GM12891 (cell line): ENCODE measurements around the gene GATD1.

Experiments
- DNase-seq: peaks from one replicate; pipeline ENCODE4 v3.0.0; 2011; ENCODE audit warnings: low spot score; ENCODE audit not compliant: insufficient read length
- FAIRE-seq: peaks from 2 replicates; lab custom pipeline; 2011; peaks lifted over from hg19 to GRCh38; lab: Jason Lieb, UNC
- PAX5 ChIP-seq: IDR thresholded peaks from 2 replicates; pipeline ENCODE4 v1.6.1; 2011; ENCODE audit warnings: low read length, moderate library complexity, mild to moderate bottlenecking; ENCODE audit not compliant: insufficient read depth, severe bottlenecking
- POLR2A ChIP-seq: IDR thresholded peaks from 2 replicates; pipeline ENCODE4 v1.6.1; 2011; ENCODE audit warnings: low read depth, low read length, control low read depth
- POLR2AphosphoS5 ChIP-seq: IDR thresholded peaks from 2 replicates; pipeline ENCODE4 v1.6.1; 2011; ENCODE audit warnings: low read depth, low read length, control low read depth
- POU2F2 ChIP-seq: IDR thresholded peaks from 2 replicates; pipeline ENCODE4 v1.6.1; 2011; ENCODE audit warnings: low read depth, mild to moderate bottlenecking, control low read depth, low read length, moderate library complexity
- SPI1 ChIP-seq: IDR thresholded peaks from 2 replicates; pipeline ENCODE4 v1.6.1; 2011; ENCODE audit warnings: low read depth, low read length, control low read depth
- TAF1 ChIP-seq: IDR thresholded peaks from 2 replicates; pipeline ENCODE4 v1.6.1; 2011; ENCODE audit warnings: low read depth, low read length, control low read depth

Gene GATD1

DNA sequence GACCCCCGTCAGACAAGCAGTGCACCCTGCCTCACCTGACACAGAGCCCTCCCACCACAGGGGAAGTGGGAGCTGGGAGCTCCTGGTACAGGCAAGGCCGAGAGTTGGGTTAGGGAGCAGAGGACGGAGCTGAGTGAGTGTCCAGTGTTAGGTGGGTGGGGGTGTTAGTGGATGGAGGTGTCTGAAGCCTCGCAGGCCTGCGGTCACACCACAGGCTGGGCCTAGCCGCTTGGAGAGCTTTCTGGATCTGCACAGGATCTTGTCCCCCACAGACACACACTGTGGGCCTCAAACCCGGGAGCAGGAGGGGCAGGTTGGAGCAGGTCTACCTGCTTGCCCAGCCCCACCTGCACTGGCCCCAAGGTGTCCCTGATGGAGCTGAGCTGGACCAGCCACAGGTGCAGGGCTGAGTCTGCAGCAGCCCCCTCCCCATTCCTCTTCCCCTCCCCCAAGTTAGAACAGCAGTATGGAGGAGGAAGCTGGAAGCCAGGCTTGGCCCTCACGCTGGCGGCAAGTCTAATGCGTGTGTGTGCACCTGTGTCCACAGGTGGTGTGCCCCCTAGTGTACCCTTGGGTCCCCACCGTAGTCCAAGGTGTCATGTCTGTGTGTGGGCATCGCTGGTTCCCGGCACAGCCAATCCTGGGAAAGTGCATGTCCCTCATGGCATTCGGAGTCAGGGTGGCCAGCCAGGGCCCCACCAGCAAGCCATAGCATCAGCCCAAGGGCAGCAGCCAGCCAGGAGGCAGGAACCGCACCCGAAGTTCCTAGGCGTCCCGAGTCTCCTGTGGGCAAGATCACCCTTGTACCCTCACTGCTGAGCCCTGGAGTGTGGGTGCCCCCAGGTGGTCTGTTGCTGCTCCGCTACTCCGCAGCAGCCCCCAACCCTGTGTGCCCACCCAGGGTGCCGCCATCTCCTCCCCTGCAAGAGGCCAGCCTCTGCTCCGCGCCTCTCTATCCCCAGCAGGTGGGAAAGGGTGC is 2.0 kb upstream of the GATD1 start:
- DNase-seq (no peak), FAIRE-seq (no peak)
- TF ChIP-seq SPI1 = no peak
- TF ChIP-seq TAF1 = no peak
- no peak for TF ChIP-seq POU2F2
- TF ChIP-seq POLR2AphosphoS5 = no peak
- no peak for TF ChIP-seq POLR2A
- no peak for TF ChIP-seq PAX5

GRCh38 chr11:776561-777287 is 563 bp downstream of the GATD1 start:
- FAIRE-seq = peak; percentile 51
- TF ChIP-seq POLR2AphosphoS5 (peak; percentile 63), TAF1 (no peak), SPI1 (0 out of 2 replicates have a peak, but pooled peaks have one; percentile 32)
- DNase-seq = peak; percentile 77

- no peak for FAIRE-seq
- no peak for DNase-seq
- TF ChIP-seq POLR2A = no peak
- TF ChIP-seq PAX5 = no peak
- no peak for TF ChIP-seq POU2F2
- no peak for TF ChIP-seq SPI1
These were observed 1.1 kb downstream of the GATD1 start for GRCh38 chr11:776263-776560.

- no peak; the same call in 1 of the 2 replicates for TF ChIP-seq POLR2A
- TF ChIP-seq TAF1 = no peak
- TF ChIP-seq POU2F2 = no peak
- no peak for TF ChIP-seq PAX5
- no peak for TF ChIP-seq SPI1
- TF ChIP-seq POLR2AphosphoS5 = no peak
- DNase-seq = no peak
- peak; percentile 16 for FAIRE-seq
These were observed 2.3 kb downstream of the GATD1 start for GRCh38 chr11:774873-775592.

DNA sequence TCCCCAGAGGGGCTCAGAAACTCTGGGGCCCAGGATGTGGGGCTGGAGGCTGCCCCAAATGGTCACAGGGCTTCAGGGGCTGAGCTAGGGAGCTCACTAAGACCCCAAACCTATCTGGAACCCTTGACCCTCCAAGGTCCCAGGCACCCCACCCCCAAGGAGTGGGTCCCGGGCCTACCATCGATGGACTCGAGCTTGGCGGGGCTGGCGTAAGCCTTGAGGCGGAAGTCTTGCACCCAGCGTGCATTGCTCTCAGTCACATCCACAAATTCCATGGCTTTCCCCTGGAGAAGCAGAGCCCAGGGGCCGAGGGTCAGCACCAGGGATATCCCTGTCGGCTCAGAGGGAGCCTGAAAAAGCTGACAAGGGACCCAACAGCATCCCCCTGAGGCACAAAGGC is 3.5 kb downstream of the GATD1 start:
- DNase-seq (no peak), FAIRE-seq (no peak)
- TF ChIP-seq POLR2AphosphoS5 (no peak), SPI1 (no peak), POLR2A (no peak), TAF1 (no peak), POU2F2 (no peak)

DNA sequence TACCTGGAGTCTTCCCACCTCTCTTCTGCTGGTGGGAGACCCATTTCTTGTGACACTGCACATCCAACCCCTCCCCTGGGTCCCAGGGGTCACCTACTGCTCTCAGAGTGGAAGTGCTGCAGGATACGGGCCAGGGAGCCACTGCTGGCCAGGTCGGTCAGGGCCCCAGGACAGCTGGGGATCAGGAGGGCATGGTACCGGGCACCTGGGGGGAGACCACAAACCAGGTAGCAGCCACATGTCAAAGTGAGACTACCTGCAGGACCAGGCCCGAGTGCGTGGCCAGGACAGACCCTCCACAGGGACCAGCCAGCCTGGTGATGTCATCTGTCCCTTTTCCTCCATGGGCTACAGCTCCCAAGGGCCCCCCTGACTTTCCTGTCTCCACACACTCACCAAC is 3.9 kb downstream of the GATD1 start:
- DNase-seq (no peak), FAIRE-seq (no peak)
- TF ChIP-seq POU2F2 (no peak), PAX5 (no peak), POLR2AphosphoS5 (no peak), SPI1 (no peak), TAF1 (no peak), POLR2A (no peak)

GRCh38 chr11:772429-773390 is 4.6 kb downstream of the GATD1 start:
- FAIRE-seq = no peak
- TF ChIP-seq POLR2A (no peak), PAX5 (no peak), TAF1 (no peak), POU2F2 (no peak), SPI1 (no peak), POLR2AphosphoS5 (no peak)

DNA sequence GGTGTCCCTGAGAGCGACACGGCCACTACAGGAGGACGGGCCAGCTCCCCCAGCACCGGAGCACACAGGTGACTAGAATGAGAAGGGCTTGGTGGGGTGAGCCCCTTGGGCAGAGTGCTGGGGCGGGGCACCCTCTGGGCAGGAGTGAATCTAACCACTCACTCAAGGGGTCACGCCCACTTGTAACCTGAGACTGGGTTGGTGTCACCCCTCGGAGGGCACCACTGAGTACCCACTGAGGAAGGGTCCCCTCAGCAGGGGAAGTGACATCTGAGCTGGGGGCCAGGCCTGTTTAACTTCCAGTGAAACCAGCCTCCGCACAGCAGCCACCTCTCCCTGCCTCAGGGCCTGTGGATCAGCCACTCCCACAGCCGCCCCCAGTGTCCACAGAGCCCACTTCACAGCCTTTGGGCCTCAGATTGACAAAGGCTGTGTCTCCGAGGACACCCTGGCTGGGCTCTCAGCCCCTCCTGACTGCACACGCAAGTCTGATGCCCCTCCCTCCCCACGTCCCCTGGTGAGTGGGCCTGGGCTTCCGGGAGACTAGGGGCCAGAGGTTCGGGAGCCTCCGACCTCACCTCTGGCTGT is 5.6 kb downstream of the GATD1 start:
- no peak for DNase-seq
- FAIRE-seq = no peak
- TF ChIP-seq POLR2A = no peak
- no peak for TF ChIP-seq TAF1
- TF ChIP-seq POLR2AphosphoS5 = no peak
- TF ChIP-seq SPI1 = no peak
- TF ChIP-seq PAX5 = no peak

More at GRCh38 chr11:772429-773390, 4.6 kb downstream of the GATD1 start:
- DNase-seq = no peak
